OCI-LY7 (cell line): Measurements from ENCODE around the gene ZBTB9.

Experiments used
- CTCF ChIP-seq: fragments of 200-600 bp; sonication (generic); conservative IDR thresholded peaks from 2 replicates; pipeline ENCODE4 v1.5.1; 2014; ENCODE audit warnings: mild to moderate bottlenecking, antibody characterized with exemption, low read length, moderate library complexity, mixed read lengths
- EZH2phosphoT487 ChIP-seq: fragments of 200-600 bp; sonication (generic); IDR thresholded peaks from 2 replicates; pipeline ENCODE4 v1.6.1; 2018; ENCODE audit warnings: low read depth, borderline replicate concordance, mild to moderate bottlenecking, mixed run types, antibody characterized with exemption, low read length, moderate library complexity, mixed read lengths

- 0 out of 2 replicates have a peak, but pooled peaks have one; percentile 19 for TF ChIP-seq CTCF
- TF ChIP-seq EZH2phosphoT487: no peak
Measured at GRCh38 chr6:33430991-33431879, 23.1 kb upstream of the ZBTB9 start.
